ENCODE data around the gene DMBT1.

DNA sequence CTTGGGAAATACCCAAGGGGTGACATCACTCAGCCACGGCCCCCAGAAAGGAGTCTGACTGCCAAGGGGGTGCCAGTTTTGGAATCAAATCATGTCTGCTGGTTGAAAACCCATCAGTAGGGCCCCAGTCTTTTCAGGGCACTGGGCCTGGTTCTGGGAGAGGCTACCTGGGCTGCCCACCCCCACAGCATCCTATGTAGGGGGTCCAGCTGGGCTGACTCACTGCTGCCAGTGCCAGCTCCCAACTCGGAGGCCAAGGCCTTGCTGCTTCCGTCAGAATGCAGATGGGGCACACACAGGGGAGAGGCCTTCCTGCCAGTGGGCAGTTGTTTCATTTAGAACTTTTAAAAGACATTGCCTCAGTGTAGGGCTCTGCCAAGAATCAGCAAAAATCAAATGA is 39.5 kb upstream of the DMBT1 start:
- TF ChIP-seq TARDBP (IDR thresholded peaks at IDR 0.05), result no peak
- no peak for TF ChIP-seq FOXA1 (IDR thresholded peaks at IDR 0.05)
- no peak for TF ChIP-seq CTBP1 (IDR thresholded peaks at IDR 0.05; ENCODE audit: borderline replicate concordance)
- no peak for TF ChIP-seq SP1 (IDR thresholded peaks at IDR 0.05)
- no peak for TF ChIP-seq FOXK2 (IDR thresholded peaks at IDR 0.05)
- TF ChIP-seq NFRKB (IDR thresholded peaks at IDR 0.05), result no peak
- TF ChIP-seq, protein P1, sequence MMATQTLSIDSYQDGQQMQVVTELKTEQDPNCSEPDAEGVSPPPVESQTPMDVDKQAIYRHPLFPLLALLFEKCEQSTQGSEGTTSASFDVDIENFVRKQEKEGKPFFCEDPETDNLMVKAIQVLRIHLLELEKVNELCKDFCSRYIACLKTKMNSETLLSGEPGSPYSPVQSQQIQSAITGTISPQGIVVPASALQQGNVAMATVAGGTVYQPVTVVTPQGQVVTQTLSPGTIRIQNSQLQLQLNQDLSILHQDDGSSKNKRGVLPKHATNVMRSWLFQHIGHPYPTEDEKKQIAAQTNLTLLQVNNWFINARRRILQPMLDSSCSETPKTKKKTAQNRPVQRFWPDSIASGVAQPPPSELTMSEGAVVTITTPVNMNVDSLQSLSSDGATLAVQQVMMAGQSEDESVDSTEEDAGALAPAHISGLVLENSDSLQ (IDR thresholded peaks at IDR 0.05), result no peak
- TF ChIP-seq ELF4 (IDR thresholded peaks at IDR 0.05), result no peak

Measured in HEK293T (cell line).